Loucy (cell line): ENCODE data around the gene ADARB2.

ENCODE experiments used
- H2AFZ ChIP-seq: fragments of 200-600 bp; sonication (generic); 2 replicates; pipeline ENCODE4 v1.6.0; 2016; ENCODE audit warnings: antibody characterized with exemption, mild to moderate bottlenecking, low read length, moderate library complexity
- H3F3A ChIP-seq: fragments of 200-600 bp; 2 replicates; pipeline ENCODE4 v1.6.0; 2016; ENCODE audit warnings: antibody characterized with exemption, low read depth, mild to moderate bottlenecking
- H3K27me3 ChIP-seq: fragments of 200-600 bp; sonication (generic); 2 replicates; pipeline ENCODE4 v1.6.1; 2014; ENCODE audit warnings: low read length, mild to moderate bottlenecking; ENCODE audit not compliant: insufficient read depth, poor library complexity, severe bottlenecking
- H3K36me3 ChIP-seq: fragments of 200-600 bp; sonication (generic); 2 replicates; pipeline ENCODE4 v1.6.1; 2016; ENCODE audit warnings: low read length; ENCODE audit not compliant: insufficient read depth
- H3K4me1 ChIP-seq: fragments of 200-600 bp; sonication (generic); 2 replicates; pipeline ENCODE4 v1.5.1; 2014; ENCODE audit warnings: low read length, mild to moderate bottlenecking; ENCODE audit not compliant: insufficient read depth, poor library complexity, severe bottlenecking
- H3K4me2 ChIP-seq: fragments of 200-600 bp; sonication (generic); 2 replicates; pipeline ENCODE4 v1.6.0; 2014; ENCODE audit warnings: antibody characterized with exemption, low read length, low read depth, mild to moderate bottlenecking; ENCODE audit not compliant: poor library complexity, severe bottlenecking
- H3K4me3 ChIP-seq: fragments of 200-600 bp; sonication (generic); 2 replicates; pipeline ENCODE4 v1.5.1; 2014; ENCODE audit warnings: low read length, mild to moderate bottlenecking, mixed read lengths; ENCODE audit not compliant: poor library complexity, severe bottlenecking
- H3K79me2 ChIP-seq: fragments of 200-600 bp; sonication (generic); 2 replicates; pipeline ENCODE4 v1.6.1; 2014; ENCODE audit warnings: low read length; ENCODE audit not compliant: insufficient read depth
- H3K9ac ChIP-seq: fragments of 200-600 bp; sonication (generic); 2 replicates; pipeline ENCODE4 v1.6.0; 2014; ENCODE audit warnings: mild to moderate bottlenecking, low read depth, low read length, moderate library complexity; ENCODE audit not compliant: poor library complexity, severe bottlenecking
- H3K9me2 ChIP-seq: fragments of 200-600 bp; sonication (generic); replicated peaks from 2 replicates; pipeline ENCODE4 v1.6.1; 2016; ENCODE audit warnings: low read depth, low read length, mixed read lengths
- H3K9me3 ChIP-seq: fragments of 200-600 bp; sonication (generic); 2 replicates; pipeline ENCODE4 v1.6.1; 2014; ENCODE audit warnings: mild to moderate bottlenecking, antibody characterized with exemption, low read length, low read depth; ENCODE audit not compliant: insufficient read depth
- H4K20me1 ChIP-seq: fragments of 200-600 bp; sonication (generic); 2 replicates; pipeline ENCODE4 v1.6.0; 2014; ENCODE audit warnings: antibody characterized with exemption, low read length, mild to moderate bottlenecking; ENCODE audit not compliant: insufficient read depth, poor library complexity, severe bottlenecking
- CTCF ChIP-seq: fragments of 200-600 bp; sonication (generic); conservative IDR thresholded peaks from 2 replicates; pipeline ENCODE4 v1.5.1; 2014; ENCODE audit warnings: mild to moderate bottlenecking, antibody characterized with exemption, low read length
- EZH2phosphoT487 ChIP-seq: fragments of 200-600 bp; IDR thresholded peaks from 2 replicates; pipeline ENCODE4 v1.6.1; 2018; ENCODE audit warnings: antibody characterized with exemption, mild to moderate bottlenecking, moderate library complexity, borderline replicate concordance

Gene ADARB2

GRCh38 chr10:1311726-1312125, 425.6 kb downstream of the ADARB2 start:
- Histone ChIP-seq H3K4me2 (no peak overlapping the region), H3K9ac (no peak overlapping the region), H3K79me2 (no peaks in the 10 kb centered on the region), H3F3A (no peaks in the 10 kb centered on the region), H3K9me2 (no peaks in the 10 kb centered on the region), H3K4me1 (no peaks in the 10 kb centered on the region), H3K4me3 (no peak overlapping the region), H4K20me1 (no peaks in the 10 kb centered on the region), H3K36me3 (no peaks in the 10 kb centered on the region), H3K9me3 (no peaks in the 10 kb centered on the region), H2AFZ (no peak overlapping the region), H3K27me3 (no peaks in the 10 kb centered on the region)
- no peak for TF ChIP-seq EZH2phosphoT487
- no peak for TF ChIP-seq CTCF

DNA sequence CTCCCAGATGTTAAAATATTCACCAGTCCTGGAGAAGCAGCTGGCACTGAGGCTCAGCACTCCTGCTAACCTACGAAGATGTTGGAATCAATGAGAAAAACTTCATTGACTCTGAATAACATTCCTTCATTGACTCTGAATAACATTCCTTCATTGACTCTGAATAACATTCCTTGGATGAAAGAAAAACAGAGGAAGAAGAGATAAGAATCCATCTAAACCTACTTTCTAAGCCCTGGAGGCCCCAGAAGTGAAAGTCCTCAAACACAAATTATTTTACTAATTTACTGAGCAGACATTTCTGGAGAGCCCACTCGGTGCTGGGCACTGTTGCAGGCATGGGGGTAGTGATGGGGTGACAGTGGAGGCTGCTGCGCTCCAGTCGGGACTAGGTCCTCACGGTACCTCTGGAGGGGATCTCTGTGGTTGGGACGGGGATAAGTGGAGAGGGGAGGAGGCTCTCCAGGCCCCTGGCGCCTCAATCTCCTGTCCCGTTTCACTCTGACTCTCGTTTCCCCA, 427.0 kb downstream of the ADARB2 start:
- TF ChIP-seq CTCF, result no peak
- TF ChIP-seq EZH2phosphoT487, result no peak
- H3K27me3 ChIP-seq, result no peaks in the 10 kb centered on the region

DNA sequence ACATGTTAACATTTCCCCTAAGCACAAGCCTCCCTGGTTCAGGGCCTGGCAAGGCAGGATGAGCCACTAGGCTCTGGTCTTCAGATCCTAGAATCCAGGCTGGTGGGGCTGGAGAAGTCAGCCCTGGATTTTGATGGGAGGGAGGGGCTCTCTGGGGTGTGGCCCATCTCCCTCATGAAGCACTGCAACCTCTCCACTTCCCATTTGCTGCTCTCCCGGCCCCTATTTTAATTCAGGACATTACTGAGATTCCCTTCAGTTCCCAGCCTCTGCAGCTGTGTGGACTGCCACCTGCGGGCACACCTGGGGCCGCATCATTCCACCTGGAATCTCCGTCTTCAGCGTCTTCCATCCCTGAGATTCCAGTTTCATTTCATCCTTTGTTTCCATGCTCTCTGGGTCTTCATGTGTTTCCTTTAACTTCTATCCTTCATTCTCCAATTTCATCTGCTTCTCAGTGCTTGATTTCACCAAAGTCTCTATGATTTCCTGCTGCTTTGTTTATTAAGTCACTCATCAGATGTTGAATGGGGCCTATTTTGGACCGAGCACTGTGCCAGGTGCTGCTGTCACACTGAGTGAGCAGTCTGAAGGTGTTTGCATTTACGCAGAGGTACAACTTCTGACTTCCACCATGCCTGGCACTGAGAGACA, 427.6 kb downstream of the ADARB2 start:
- Histone ChIP-seq H4K20me1 (no peaks in the 10 kb centered on the region), H3K9ac (no peak overlapping the region), H3K9me2 (no peaks in the 10 kb centered on the region)

More for the DNA sequence above, 427.0 kb downstream of the ADARB2 start:
- H3F3A ChIP-seq, result no peaks in the 10 kb centered on the region
- no peaks in the 10 kb centered on the region for H3K79me2 ChIP-seq
- no peak overlapping the region for H3K9ac ChIP-seq
- H4K20me1 ChIP-seq, result no peaks in the 10 kb centered on the region
- H3K4me2 ChIP-seq, result no peak overlapping the region
- no peak overlapping the region for H3K4me3 ChIP-seq
- H3K9me2 ChIP-seq, result no peaks in the 10 kb centered on the region
- no peak overlapping the region for H2AFZ ChIP-seq
- no peaks in the 10 kb centered on the region for H3K36me3 ChIP-seq
- no peaks in the 10 kb centered on the region for H3K9me3 ChIP-seq
- no peaks in the 10 kb centered on the region for H3K4me1 ChIP-seq

More for the DNA sequence above, 427.6 kb downstream of the ADARB2 start:
- H3K4me3 ChIP-seq, result no peak overlapping the region
- no peaks in the 10 kb centered on the region for H3K79me2 ChIP-seq
- no peaks in the 10 kb centered on the region for H3F3A ChIP-seq
- no peak overlapping the region for H2AFZ ChIP-seq
- no peaks in the 10 kb centered on the region for H3K36me3 ChIP-seq
- no peaks in the 10 kb centered on the region for H3K27me3 ChIP-seq
- TF ChIP-seq EZH2phosphoT487 (no peak), CTCF (no peak)
- no peaks in the 10 kb centered on the region for H3K4me1 ChIP-seq
- no peaks in the 10 kb centered on the region for H3K9me3 ChIP-seq
- no peak overlapping the region for H3K4me2 ChIP-seq
